ENCODE results near the gene PTCD1.

DNA sequence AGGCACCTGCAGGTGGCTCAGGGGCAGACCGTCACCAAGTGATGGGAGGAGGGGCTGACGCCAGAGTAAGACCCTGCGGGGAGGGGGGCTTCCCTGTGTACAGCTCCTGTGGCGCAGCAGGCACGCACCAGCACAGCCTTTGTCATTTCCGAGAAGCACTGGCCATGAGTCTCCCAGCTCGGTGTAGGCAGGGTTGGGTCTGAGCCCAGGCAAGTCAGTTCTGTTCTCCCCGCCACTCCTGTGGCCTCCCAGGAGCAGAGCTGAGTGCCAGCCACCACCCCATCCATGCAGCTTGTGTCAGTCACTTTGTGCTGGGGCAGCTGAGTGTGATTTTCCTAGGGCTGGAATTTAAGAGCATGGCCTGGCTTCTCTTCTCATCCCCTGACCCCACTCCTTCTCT is 13.3 kb upstream of the PTCD1 start:
- TF ChIP-seq, protein P1, sequence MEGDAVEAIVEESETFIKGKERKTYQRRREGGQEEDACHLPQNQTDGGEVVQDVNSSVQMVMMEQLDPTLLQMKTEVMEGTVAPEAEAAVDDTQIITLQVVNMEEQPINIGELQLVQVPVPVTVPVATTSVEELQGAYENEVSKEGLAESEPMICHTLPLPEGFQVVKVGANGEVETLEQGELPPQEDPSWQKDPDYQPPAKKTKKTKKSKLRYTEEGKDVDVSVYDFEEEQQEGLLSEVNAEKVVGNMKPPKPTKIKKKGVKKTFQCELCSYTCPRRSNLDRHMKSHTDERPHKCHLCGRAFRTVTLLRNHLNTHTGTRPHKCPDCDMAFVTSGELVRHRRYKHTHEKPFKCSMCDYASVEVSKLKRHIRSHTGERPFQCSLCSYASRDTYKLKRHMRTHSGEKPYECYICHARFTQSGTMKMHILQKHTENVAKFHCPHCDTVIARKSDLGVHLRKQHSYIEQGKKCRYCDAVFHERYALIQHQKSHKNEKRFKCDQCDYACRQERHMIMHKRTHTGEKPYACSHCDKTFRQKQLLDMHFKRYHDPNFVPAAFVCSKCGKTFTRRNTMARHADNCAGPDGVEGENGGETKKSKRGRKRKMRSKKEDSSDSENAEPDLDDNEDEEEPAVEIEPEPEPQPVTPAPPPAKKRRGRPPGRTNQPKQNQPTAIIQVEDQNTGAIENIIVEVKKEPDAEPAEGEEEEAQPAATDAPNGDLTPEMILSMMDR (IDR thresholded peaks at IDR 0.05), result no peak
- TF ChIP-seq POLR2A (IDR thresholded peaks at IDR 0.05), result no peak
